IPS DF 19.7 (cell line): Measurements from ENCODE around the gene CATSPERE.

Experiments used
- DNase-seq: peaks from one replicate; pipeline ENCODE4 v3.0.0-alpha.2; 2013; ENCODE audit warnings: low read depth, low spot score

Gene CATSPERE

DNA sequence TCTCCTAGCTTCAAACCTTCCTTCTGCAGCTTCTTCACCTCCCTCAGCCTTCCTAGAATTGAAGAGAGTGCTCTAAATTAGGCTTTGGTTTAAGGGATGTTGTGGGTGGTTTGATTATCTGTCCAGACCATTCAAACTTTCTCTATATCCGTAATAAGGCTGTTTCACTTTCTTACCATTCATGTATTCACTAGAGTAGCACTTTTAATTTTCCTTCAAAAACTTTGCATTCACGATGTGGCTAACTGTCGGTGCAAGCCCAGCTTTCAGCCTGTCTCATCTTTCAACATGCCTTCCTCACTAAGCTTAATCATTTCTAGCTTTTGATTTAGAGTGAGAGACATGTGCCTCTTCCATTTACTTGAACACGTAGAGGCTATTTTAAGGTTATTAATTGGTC lies 165.6 kb downstream of the CATSPERE start:
- DNase-seq = no peak

DNA sequence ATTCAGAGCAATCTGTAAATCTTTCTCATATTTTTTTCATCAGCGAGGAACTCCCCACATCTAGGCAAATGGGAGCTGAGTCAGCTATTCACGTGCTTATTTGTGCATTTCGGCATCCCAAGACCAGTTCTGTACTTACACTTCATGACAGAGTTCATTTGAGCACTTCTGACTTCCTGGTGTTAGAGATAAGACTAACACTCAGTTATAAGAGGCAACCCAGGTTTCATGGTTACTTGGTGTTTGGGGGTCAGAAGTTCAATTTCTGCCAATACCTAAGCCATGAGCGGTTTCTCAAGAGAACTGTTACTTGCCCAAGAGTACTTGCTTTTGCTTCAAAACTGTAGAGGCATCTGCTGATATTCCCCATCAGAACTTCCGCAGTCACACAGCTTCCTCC lies 167.7 kb downstream of the CATSPERE start:
- no peak for DNase-seq

DNA sequence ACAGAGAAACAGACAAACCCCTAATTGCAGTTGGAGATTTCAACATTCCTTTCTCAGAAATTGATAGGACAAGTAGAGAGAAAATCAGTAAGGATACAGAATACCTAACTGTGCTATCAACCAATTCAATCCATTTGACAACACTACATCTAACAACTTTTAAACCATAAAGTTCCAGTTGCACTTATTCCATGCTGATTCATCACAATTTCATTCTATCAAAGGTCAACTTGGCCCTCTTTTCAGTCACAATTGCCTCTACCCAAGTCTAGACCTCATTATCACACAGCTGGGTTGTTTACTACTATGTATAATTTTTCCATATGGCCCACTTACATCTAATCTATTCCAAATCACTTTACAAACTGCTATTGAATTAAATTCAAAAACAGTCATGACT lies 172.1 kb downstream of the CATSPERE start:
- DNase-seq = no peak

DNA sequence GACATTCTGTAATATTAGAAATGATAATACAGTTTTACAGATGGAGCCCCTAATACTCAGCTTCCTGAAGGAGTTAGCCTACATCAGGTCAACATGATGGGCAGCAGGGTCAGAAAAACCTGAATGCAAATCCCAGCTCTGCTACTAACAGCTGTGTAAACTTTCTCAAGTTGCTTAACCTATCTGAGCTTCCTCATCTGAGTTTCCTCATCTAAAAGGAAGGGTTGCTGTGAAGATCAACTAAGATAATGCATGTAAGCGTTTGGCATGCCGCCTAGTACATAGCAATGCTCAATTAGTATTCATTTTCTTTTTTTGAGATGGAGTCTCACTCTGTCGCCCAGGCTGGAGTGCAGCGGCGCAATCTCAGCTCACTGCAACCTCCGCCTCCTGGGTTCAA lies 173.5 kb downstream of the CATSPERE start:
- no peak for DNase-seq

DNA sequence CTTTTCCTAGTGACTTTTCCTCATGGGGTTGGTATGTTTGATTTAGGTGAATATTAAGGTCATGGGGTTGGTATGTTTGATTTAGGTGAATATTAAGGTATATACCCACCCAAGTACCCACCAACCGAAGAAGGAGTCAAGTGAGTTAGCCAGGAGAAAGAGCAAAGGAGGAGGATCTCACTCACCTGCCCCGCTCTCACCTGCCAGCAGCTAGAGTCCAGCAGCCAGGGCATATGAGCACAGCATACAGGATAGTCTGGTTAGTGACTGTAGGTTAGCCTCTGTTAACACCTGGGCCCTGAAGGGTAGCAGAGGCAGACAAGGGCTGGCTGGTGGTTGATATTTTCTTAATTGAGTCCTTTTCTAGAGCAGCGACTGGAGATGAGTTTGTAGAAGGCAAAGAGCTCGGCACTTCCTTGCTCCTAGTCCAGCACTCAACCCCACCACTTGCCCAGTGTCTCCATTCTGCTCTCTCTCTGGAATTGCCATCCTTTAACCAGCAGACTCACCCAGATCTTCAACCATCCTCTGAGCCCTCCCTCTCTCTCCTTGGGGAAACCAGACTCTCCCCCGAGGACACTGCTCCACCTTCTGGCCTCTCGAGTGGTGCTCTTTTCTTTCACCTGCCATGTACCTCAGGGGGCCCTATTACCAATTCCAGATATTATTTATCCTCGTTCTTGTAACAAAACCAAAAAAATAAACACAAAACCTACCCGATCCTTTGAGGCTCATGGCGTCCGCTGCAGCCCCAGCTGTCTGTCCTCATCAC lies 175.6 kb downstream of the CATSPERE start:
- DNase-seq = no peak

DNA sequence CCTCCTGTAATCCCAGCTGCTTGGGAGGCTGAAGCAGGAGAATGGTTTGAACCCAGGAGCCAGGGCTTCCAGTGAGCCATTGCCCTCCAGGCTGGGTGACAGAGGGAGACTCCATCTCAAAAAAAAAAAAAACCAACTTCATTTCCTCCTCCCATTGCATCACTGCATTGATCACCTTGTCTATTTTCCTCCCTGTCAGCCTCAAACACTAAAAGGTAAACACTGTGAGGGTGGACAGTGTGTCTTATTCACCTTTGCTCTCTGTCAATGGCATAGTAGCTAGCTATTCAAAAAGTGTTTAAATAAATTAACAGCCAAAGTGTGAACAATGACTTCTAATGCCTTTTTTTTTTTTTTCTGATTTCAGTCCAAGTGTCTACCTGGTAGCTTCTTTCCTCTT lies 178.5 kb downstream of the CATSPERE start:
- DNase-seq = no peak

DNA sequence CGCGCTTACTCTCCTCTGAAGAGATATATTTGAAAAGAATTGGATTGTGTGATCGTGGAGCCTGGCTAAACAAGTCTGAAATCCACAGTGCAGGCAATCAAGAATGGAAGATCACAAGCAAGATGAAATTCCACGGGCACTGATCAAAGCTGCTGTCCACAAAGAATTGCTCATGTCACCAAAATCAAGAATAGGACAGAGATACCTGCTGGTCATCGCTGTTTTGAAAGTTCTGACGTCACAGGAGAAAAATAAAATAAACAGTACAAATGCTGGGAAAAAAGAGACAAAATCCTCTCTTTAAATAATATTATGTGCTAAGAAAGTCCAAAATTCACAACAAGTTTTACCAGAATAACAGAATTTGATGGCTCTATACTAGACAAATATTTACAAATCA lies 179.8 kb downstream of the CATSPERE start:
- no peak for DNase-seq

DNA sequence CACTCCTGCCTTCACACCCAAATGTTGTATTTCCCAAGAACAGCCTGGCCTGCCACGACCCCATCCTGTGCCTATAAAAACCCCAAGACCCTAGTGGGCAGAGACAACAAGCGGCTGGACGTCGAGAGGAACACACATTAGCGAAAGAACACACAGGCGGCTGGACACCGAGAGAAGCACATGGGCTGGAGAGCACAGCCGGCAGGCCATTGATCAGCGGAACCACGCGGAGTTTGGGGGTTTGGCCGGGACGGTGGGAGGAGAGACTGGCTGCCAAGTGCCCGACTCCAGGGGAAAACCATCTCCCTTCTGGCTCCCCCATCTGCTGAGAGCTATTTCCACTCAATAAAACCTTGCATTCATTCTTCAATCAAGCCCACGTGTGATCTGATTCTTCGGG lies 181.5 kb downstream of the CATSPERE start:
- no peak for DNase-seq

DNA sequence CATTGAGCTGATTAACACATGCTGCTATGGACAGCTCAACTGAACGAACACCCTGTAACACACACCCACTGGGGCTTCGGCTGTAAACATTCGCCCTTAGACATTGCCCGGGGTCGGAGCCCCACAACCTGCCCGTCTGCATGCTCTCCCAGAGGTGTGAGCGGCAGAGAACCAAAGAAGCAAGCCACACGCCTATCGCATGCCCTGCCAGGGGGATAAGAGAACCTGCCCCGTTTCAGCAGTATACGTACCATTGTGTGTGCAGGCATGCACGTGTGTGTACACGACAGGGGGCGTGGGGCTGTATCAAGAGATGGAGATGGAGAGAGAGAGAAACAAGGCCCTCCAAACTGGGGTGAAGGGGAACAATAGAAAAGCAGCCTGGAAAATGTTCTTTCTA lies 181.9 kb downstream of the CATSPERE start:
- no peak for DNase-seq

DNA sequence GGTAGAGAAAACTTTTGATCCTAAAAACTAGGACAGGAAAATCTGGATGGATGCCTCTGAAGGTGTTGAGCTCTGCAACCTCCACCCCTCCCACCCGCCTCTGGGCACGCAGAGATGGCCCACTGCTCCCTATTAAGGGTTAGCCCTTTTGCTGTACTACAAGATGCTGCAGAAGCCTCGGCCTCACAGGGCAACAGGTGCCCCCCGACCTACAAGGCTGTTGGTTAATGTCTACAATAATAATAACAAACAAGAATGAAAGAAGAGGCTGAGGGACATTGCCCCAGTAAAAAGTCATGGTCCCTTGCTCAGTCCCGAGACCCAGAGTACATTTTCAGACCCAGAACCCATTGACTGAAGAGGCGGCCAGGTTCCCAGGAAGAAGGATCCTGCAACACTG lies 184.3 kb downstream of the CATSPERE start:
- DNase-seq = no peak

DNA sequence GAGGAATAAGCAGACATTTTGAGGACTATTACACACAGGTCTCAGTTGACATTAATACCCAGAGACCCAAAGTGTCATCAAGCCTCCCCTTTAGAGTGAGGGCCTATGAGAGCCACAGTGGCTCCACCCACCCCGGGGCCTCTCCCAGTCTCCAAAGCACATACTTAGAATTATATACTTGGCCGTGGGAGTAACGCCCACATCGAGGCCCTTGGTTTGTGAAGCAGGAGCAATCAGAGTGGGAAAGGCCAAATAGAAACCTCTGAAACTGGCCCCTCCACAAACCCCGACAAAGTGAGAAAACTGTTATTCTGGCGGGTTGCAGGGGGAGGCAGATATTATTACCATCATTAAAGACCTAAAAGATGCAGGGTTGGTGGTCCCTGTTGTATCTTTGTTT lies 184.8 kb downstream of the CATSPERE start:
- DNase-seq = no peak

DNA sequence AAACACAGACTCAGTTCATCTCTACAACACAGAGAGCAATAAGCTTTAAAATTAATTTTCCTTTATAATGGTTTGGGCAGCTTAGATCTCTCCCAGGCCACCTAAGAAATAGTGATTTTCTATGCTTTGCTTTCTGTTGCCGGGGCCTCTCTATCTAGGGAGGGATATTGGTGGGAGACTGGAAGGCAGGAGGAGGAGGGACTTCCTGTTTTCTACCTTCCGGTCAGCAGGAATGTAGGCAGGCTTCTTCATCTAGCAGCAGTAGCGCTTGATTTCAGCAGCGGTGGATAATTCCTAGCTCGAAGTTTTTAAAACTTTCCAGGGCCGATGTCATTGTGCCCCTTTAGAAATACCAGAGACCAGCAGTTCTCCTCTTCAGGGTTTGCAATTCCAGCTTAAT lies 186.7 kb downstream of the CATSPERE start:
- no peak for DNase-seq

DNA sequence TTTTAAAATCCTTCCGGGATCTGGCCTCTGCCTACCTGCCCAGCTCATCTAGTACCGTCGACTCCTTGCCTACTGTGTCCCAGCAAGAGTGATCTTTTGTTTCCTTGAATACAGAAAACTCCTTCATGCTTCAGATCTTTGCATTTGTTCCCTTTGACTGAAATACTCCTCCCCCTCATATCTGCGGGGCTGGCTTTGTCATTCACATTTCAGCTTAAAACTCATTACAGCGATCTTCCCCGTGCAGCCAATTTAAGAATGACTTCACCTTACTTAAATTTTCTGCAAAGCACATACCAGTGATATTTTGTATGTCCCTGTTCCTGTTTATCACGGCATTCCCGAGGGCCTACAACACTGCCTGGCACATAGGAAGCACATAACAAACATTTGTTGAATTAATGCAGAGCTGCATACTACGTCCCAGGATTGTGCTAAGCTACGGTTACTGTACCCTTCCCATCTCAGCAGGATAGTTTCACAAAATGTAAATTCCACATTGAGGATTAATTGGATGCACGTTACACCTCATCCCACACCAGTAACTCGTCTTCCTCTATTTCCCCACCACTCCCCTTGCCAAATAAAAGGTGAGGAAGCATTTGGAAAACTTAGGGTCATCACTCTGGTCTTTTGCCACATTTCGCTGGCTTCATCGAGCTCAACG lies 191.0 kb downstream of the CATSPERE start:
- no peak for DNase-seq

DNA sequence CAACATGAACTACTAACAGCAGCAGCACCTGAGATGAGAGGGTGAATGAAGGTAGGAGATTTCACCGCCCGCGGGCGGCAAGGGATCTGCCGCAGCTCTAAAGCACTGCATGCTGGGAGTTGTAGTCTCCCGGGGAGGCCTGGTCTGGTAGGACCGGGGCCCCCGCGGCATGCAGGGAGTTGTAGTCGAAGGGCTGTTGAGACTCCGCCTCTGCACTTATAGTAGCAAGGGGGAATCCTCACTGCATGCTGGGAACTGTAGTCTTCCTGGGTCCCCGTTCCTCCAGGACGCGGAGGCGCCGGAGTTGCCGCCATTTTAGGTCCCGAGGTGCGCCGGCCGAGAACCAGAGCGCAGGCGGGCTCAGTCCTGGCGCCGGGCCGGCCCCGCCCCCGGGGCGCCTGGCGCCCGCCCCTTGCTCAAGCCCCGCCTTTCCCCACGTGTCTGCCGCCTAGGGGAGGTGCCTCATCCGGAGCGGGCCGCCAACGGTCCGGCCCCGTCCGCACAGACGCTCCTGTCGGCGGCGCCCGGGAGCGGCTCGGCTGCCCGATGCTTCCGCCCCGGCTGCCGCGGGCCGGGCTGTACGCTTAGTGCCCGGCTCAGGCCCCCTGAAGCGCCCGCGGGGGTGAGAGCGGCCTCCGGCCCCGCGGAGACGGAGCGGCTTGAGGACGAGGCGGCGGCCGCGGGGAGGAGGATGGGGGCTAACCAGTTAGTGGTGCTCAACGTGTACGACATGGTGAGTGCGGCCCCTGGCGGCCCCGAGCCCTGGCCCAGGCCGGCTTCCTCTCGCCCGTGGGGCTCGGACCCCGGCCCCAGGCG lies 191.8 kb downstream of the CATSPERE start, which contains the start of gene DESI2:
Gene DESI2 (plus strand): TSS at position 504 of the 816 bp plus-strand sequence. CDS start 188 bp downstream, at position 692.
- peak; percentile 99 for DNase-seq

DNA sequence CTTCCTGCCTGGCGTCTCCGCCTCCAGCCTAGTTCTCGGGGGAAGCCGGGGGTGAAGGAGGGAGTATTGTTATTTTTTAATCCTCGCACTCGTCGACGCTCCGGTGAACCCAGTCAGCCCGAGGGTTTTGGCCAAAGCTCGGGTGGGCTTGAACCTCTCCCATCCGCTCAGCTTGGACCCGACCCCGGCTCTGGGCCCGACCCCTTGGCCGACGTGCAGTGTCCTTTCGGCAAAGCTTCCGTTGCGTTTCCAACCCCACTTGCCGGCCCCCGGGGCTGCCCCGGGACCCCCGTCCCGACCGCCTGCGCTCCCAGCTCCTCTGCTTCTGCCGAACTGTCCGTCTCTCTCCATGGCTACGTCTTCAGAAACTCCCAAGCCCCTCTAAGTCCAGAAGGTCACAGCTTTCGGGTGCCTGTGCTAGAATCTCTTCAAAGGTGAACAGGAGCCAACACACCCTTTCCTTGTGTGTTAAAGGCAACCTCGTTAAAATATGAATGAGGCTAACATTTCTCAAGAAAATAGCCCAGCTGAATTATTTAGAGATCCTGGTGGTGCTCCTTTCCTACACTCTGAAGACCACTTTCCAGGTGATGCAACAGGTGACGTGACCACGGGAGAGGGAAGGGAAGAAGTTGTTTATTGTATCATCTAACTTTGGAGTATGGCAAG lies 192.5 kb downstream of the CATSPERE start:
- DNase-seq = no peak

DNA sequence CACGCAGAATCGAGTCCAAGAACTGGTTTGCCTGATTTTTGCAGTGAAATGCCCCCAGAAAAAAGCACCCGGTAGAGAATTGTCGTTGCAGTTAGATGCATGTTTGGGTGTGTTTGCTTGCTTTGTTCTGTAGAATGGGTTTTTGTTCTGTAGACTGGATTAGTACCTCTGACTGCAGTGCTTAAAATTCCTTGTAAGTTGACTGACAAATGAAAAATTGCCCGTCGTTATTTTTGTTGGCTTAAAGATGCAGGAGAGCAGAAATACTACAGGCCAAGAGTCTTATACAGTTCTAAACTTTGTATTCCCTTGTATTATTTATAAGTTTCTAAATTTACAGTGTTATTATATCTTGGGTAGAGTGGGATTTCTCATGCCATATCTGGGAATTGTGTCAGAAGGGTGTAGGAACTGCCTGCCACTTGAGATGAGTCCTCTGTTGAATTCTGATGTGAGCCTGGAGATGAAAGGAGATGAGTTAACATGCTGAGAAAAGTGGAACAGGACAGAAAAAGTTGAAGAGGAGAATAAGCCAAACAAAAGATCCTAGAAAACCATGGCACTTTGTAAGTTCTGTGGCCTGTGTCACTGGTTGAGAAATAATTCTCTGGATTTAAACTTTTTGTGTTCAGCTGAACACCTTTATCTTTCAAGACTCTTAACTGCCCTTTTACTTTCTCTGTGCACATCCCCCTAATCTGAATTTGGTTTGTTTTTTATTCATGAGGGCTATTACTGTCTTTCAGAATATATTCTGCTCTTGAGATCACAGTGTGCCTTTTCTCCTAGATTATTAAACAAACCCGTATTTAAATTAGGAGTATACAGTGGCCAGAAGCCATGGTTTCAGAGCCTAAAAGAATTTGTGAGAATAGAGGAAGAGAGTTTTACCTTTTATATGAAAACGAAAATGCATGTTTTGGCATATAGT lies 193.3 kb downstream of the CATSPERE start:
- DNase-seq = no peak

DNA sequence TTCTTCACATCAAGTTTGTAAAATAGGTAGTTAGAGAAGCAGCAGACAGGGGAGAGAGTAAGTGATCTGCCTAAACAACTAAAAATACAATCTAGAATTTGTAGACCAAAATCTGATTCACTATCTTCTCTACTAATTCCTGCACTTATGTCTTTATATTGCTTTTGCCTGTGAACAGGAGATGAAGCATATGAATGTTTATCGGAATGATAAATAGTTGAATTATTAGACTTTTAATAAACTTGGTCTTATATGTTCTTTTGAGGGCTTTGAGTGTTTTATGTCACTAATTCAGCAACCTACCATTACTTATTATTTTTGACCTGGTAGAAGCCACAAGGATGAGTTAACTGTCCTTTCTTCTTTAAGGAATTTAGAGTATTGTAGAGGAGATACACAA lies 194.1 kb downstream of the CATSPERE start:
- no peak for DNase-seq

DNA sequence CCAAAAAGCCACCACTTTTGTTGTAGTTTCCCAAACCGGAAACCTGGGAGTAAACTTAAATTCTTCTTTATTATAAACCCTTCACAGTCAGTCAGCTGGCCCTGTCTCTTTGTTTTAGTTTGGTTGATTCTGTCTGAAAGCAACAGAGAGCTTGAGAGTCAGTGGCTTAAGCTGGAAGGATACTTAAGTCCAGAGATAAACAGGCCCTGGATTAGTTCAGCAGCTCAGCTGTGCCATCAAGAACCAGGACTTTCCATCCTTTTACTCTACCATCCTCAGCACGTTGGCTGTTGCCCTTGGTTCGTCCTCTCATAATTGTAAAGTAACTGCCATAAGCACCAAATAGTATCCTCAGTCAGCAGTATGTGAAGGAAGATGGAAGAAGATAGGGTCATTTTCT lies 196.3 kb downstream of the CATSPERE start:
- no peak for DNase-seq

DNA sequence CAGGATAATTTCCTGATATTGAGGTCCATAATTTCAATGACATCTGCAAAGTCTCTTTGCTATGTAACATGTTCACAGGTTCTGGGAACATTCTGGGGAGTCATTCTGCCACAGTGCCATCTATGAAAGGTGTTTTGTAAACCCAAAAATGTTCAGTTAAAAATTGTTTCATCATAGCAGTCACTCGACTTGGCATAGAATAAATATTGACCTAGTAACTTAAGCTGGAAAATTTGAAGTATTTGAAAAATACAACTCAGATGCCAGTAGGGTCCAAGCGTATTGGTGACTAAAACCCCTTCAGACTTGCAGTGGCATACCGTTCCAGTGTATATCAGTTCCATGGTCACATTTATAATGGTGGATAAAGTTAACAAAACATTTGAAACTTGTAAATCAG lies 198.6 kb downstream of the CATSPERE start:
- no peak for DNase-seq

DNA sequence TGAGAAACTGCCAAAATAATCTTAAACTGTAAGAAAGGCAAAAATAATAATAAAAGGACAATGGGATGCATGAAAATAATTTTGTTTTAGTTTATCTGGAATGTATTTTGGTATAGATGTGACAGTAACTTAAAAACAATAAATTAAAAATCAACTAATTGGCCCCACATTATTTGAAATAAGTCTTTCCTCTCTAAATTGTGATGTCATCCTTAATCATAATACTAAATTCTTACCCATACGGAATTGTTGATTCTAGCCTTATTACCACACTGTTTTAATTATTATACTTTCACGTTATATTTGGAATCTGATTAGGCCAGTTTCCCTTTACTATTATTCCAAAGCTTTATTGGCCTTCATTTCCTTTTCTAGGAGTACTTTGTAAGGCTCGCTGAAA lies 199.5 kb downstream of the CATSPERE start:
- DNase-seq = no peak
